ENCODE measurements around the gene PTPRH. TPM values are rescaled to one million over a fixed set of nuclear protein-coding genes. Genes with fewer than 3 reads are reported as not detected.
A peak's percentile ranks its signal among the peaks of the same experiment; 100 is the strongest.

The PTPRH gene
- total RNA-seq, 1 donor from 2014 or later, result 0.30 TPM

DNA sequence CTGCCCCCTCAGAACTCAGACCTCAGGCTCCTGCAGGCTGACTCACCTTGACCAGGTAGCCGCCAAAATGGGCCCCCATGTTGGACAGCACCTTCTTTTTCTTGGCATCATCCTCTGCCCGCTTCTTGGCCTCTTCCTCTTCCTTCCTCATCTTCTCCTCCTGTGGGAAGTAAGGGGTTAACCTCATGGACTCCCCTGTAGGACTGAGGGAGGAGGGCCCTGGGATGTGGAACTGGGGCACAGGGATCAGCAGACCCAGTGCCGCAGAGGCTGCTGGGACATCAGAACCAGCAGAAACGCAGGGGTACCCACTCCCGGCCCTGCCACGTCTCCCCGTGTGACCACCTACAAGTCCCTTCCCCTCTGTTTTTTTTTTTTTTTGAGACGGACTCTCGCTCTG is 71.4 kb downstream of the PTPRH start:
- TF ChIP-seq, protein P1, sequence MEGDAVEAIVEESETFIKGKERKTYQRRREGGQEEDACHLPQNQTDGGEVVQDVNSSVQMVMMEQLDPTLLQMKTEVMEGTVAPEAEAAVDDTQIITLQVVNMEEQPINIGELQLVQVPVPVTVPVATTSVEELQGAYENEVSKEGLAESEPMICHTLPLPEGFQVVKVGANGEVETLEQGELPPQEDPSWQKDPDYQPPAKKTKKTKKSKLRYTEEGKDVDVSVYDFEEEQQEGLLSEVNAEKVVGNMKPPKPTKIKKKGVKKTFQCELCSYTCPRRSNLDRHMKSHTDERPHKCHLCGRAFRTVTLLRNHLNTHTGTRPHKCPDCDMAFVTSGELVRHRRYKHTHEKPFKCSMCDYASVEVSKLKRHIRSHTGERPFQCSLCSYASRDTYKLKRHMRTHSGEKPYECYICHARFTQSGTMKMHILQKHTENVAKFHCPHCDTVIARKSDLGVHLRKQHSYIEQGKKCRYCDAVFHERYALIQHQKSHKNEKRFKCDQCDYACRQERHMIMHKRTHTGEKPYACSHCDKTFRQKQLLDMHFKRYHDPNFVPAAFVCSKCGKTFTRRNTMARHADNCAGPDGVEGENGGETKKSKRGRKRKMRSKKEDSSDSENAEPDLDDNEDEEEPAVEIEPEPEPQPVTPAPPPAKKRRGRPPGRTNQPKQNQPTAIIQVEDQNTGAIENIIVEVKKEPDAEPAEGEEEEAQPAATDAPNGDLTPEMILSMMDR (IDR thresholded peaks at IDR 0.05), result no peak
- no peaks in the 10 kb centered on the region for H3K9me3 ChIP-seq
- H3K27ac ChIP-seq, result no peak overlapping the region
- intact Hi-C loops (cut with DNase I), result no loop called here
- H3K36me3 ChIP-seq, result no peaks in the 10 kb centered on the region
- ATAC-seq (no peak), DNase-seq (no peak)
- peaks cover 80% of the 10 kb centered on the region for H3K27me3 ChIP-seq (ENCODE audit: low read depth)
- peaks cover 9% of the 10 kb centered on the region for H3K4me1 ChIP-seq
- H3K4me3 ChIP-seq, result no peak overlapping the region

DNA sequence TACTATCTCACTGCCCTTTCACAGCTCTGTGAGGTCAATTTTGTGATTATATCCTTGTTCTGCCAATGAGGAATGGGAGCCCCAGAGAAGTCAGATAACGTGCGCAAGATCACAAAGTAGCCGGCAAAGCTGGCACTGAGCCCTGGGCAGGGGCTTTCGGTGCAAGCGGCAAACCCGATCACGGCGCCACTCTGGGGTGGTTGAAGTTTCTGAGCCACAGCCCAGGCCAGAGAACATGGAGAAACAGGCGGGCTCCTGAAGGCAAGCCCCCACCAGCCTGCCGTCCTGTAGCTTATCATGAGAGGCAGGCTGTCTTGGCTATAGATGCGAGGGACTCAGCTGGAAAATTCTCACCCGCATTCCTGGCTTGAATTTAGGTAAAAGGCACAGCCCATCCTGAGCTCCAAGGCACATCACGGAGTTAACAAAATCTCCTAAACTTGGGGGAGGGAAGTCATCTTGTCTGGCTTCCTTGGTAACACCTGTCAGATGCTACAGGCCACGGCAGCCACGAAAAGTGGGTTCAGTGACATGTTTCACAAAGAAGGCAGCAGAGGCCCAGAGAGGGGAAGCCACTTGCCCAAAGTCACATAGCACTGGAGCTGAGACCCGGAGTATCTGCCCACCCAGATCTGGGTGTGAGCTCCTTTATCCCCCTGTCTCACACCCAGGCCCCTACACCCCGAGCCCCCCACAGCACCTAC is 72.8 kb downstream of the PTPRH start:
- H3K27ac ChIP-seq, result no peak overlapping the region
- no peak overlapping the region for H3K4me3 ChIP-seq
- ATAC-seq, result no peak
- peaks cover 71% of the 10 kb centered on the region for H3K27me3 ChIP-seq (ENCODE audit: low read depth)
- H3K4me1 ChIP-seq, result peaks cover 7% of the 10 kb centered on the region
- H3K36me3 ChIP-seq, result no peaks in the 10 kb centered on the region
- H3K9me3 ChIP-seq, result no peaks in the 10 kb centered on the region
- intact Hi-C loops (cut with DNase I), result no loop called here
- TF ChIP-seq, protein P1 (IDR thresholded peaks at IDR 0.05), result no peak
- no peak for DNase-seq

DNA sequence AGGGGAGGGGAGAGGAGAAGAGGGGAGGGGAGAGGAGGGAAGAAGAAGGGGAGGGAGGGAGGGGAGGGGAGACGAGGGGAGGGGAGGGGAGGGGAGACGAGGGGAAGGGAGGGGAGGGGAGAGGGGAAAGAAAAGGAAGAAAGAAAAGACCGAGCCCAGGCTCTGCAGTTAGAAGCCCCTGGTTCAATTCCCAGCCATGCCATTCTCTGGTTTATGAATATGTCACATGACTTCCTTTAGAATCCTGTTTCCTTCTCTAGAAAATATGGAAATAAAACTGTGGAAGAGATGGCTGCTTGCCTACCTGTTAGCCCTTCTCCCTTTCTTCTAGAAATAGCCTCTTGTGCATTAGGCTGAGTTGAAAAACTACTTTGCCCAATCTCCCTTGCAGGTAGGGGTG is 74.6 kb downstream of the PTPRH start:
- Histone ChIP-seq H3K27ac (no peak overlapping the region), H3K4me3 (no peak overlapping the region), H3K9me3 (no peaks in the 10 kb centered on the region), H3K4me1 (no peaks in the 10 kb centered on the region), H3K27me3 (ENCODE audit: low read depth) (peaks cover 60% of the 10 kb centered on the region), H3K36me3 (no peaks in the 10 kb centered on the region)
- DNase-seq, result no peak
- TF ChIP-seq, protein P1 (IDR thresholded peaks at IDR 0.05), result no peak
- no peak for ATAC-seq
- intact Hi-C loops (cut with DNase I), result no loop called here

DNA sequence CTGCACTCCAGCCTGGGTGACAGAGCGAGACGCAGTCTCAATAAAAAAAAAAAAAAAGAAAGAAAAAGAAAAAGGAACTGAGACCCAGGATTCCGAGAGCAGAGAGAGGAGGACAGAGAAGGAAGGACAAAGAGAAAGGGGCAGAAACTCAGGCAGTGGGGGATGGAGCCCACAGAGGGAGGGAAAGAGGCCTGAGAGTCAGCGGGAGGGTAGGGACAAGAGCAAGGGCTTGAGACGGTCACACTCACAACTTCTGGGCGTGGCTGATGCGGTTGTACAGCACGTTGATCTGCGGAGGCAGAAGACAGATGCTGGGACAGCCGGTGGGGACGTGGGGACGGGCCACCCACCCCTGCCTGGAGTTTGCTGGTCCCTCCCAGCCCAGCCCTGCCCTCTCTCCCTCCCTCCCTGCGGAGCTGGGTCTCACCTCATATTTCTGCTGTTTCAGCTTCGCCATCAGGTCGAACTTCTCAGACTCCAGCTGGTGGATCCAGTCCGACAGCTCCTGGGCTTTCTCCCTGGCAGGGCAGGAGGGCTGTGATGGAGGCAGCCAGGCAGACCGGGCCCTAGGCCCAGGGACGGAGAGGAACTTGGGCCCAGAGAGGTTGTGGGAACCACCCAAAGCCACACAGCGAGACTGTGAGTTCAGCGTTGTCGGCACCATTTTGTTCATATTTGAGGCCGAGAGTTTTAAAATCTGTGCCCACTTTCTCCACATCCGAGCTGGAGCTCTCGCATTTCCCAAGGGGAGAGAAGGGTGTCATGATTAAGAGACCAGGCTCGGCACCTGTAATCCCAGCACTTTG is 75.5 kb downstream of the PTPRH start:
- H3K36me3 ChIP-seq, result no peaks in the 10 kb centered on the region
- H3K4me3 ChIP-seq, result no peak overlapping the region
- no peaks in the 10 kb centered on the region for H3K9me3 ChIP-seq
- H3K27ac ChIP-seq, result no peak overlapping the region
- peaks cover 53% of the 10 kb centered on the region for H3K27me3 ChIP-seq (ENCODE audit: low read depth)
- TF ChIP-seq, protein P1 (IDR thresholded peaks at IDR 0.05), result no peak
- DNase-seq, result no peak
- no peaks in the 10 kb centered on the region for H3K4me1 ChIP-seq
- intact Hi-C loops (cut with DNase I), result no loop called here
- ATAC-seq, result peak in 1 of 2 donors; percentile 41

DNA sequence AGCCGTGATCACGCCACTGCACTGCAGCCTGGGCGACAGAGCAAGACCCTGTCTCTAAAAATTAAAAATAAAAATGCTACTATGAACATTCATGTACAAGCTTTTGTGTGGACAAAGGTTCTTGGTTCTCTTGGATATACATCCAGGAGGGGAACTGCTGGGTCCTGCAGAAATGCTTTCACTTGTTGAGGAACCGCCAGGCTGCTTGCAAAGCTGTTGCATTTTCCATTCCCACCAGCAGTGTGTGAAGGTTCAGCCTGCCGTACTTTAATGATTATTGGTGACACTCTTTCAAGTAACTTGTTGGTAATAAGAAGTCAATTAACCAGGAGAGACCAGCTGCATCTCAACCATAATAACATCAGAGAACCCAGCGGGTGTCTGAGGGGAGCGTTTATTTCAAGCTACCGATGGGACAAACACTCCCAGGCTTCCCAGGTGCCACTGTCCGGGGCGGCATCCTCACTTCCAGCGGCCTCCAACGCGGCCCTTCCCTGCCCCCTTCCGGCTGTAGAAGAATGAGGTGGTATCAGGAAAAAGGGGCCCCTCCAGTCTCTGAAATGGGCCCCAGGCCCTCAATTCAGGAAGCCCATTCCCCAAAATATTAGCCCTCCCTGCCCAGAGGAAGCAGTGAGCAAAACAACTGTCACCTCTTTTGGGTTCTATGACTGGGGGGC is 76.7 kb downstream of the PTPRH start:
- peaks cover 44% of the 10 kb centered on the region for H3K27me3 ChIP-seq (ENCODE audit: low read depth)
- H3K36me3 ChIP-seq, result no peaks in the 10 kb centered on the region
- no peak overlapping the region for H3K4me3 ChIP-seq
- intact Hi-C loops (cut with DNase I), result no loop called here
- DNase-seq (no peak), ATAC-seq (peak in 1 of 2 donors; percentile 32)
- H3K27ac ChIP-seq, result no peak overlapping the region
- no peaks in the 10 kb centered on the region for H3K4me1 ChIP-seq
- no peaks in the 10 kb centered on the region for H3K9me3 ChIP-seq
- TF ChIP-seq, protein P1 (IDR thresholded peaks at IDR 0.05), result no peak

Measured in lower lobe of right lung (tissue), 2 donors.